Measurements from ENCODE around the gene CTNNA1.
"Not testable (repeated sequence)": the region's sequence is repeated elsewhere in the genome, so short reads cannot be mapped to it uniquely, and the experiment has no call there.

CTNNA1 gene

DNA sequence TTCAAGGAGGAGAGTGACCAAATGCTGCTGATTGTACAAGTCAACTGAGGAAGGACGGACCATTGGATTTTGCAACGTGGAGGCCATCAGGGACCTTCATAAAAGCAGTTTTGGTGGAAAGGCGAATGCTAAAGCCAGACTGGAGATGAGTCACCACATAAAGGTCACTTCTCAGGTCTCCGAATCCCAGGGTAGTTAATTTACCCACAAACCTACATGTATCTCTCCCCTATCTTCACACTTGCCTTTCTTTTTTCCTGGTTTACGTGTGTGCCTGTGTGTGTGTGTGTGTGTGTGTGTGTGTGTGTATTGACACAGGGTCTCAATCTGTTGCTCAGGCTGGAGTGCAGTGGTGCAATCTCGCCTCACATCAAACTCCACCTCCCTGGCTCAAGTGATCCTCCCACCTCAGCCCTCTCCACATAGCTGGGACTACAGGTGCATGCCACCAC, 4.6 kb upstream of the CTNNA1 start:
- Histone ChIP-seq H3K79me2 (ENCODE audit: control insufficient read depth, low read length) (peaks cover 1% of the 10 kb centered on the region), H3K4me2 (ENCODE audit: low read length) (no peak overlapping the region), H3K4me1 (ENCODE audit: control insufficient read depth, low read length) (peaks cover 7% of the 10 kb centered on the region), H4K20me1 (ENCODE audit: control insufficient read depth, insufficient read depth, low read depth, low read length) (no peaks in the 10 kb centered on the region), H3F3A (ENCODE audit: control insufficient read depth, insufficient read depth) (peaks cover 2% of the 10 kb centered on the region; the same call in 1 of the 2 replicates), H3K4me3 (ENCODE audit: low read length) (no peak overlapping the region), H3K36me3 (ENCODE audit: control insufficient read depth, low read length) (no peaks in the 10 kb centered on the region), H3K27ac (ENCODE audit: low read depth, low read length) (no peak overlapping the region), H3K9me2 (replicated peaks; ENCODE audit: control insufficient read depth, low read length) (no peaks in the 10 kb centered on the region), H3K9me3 (ENCODE audit: control insufficient read depth, insufficient read depth, low read length) (no peaks in the 10 kb centered on the region), H3K27me3 (ENCODE audit: control insufficient read depth, low read length) (peaks cover 25% of the 10 kb centered on the region)
- TF ChIP-seq, protein P1, sequence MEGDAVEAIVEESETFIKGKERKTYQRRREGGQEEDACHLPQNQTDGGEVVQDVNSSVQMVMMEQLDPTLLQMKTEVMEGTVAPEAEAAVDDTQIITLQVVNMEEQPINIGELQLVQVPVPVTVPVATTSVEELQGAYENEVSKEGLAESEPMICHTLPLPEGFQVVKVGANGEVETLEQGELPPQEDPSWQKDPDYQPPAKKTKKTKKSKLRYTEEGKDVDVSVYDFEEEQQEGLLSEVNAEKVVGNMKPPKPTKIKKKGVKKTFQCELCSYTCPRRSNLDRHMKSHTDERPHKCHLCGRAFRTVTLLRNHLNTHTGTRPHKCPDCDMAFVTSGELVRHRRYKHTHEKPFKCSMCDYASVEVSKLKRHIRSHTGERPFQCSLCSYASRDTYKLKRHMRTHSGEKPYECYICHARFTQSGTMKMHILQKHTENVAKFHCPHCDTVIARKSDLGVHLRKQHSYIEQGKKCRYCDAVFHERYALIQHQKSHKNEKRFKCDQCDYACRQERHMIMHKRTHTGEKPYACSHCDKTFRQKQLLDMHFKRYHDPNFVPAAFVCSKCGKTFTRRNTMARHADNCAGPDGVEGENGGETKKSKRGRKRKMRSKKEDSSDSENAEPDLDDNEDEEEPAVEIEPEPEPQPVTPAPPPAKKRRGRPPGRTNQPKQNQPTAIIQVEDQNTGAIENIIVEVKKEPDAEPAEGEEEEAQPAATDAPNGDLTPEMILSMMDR (IDR thresholded peaks at IDR 0.05; ENCODE audit: low read depth, low read length, poor library complexity, severe bottlenecking) = no peak
- TF ChIP-seq EZH2phosphoT487 (IDR thresholded peaks at IDR 0.05; ENCODE audit: borderline replicate concordance, low read length) = no peak

GRCh38 chr5:138751344-138751743, 1.9 kb upstream of the CTNNA1 start:
- Histone ChIP-seq H3K27me3 (ENCODE audit: control insufficient read depth, low read length) (peaks cover 25% of the 10 kb centered on the region), H3K4me1 (ENCODE audit: control insufficient read depth, low read length) (peaks cover 16% of the 10 kb centered on the region), H3K79me2 (ENCODE audit: control insufficient read depth, low read length) (peaks cover 23% of the 10 kb centered on the region)
- not testable (repeated sequence) for H3K9me2 ChIP-seq (replicated peaks; ENCODE audit: control insufficient read depth, low read length); H3K27ac ChIP-seq (ENCODE audit: low read depth, low read length); H3K4me2 ChIP-seq (ENCODE audit: low read length); H3K4me3 ChIP-seq (ENCODE audit: low read length); H3F3A ChIP-seq (ENCODE audit: control insufficient read depth, insufficient read depth); H3K9me3 ChIP-seq (ENCODE audit: control insufficient read depth, insufficient read depth, low read length); H3K36me3 ChIP-seq (ENCODE audit: control insufficient read depth, low read length); H4K20me1 ChIP-seq (ENCODE audit: control insufficient read depth, insufficient read depth, low read depth, low read length)

- Histone ChIP-seq H3K27me3 (ENCODE audit: control insufficient read depth, low read length) (peaks cover 25% of the 10 kb centered on the region), H3K36me3 (ENCODE audit: control insufficient read depth, low read length) (no peaks in the 10 kb centered on the region), H3K27ac (ENCODE audit: low read depth, low read length) (no peak overlapping the region), H4K20me1 (ENCODE audit: control insufficient read depth, insufficient read depth, low read depth, low read length) (0 out of 2 replicates have a peak, but pooled peaks cover 8% of the 10 kb centered on the region), H3K9me2 (replicated peaks; ENCODE audit: control insufficient read depth, low read length) (no peaks in the 10 kb centered on the region), H3K79me2 (ENCODE audit: control insufficient read depth, low read length) (peaks cover 30% of the 10 kb centered on the region), H3K9me3 (ENCODE audit: control insufficient read depth, insufficient read depth, low read length) (no peaks in the 10 kb centered on the region), H3F3A (ENCODE audit: control insufficient read depth, insufficient read depth) (peaks cover 2% of the 10 kb centered on the region; the same call in 1 of the 2 replicates), H3K4me1 (ENCODE audit: control insufficient read depth, low read length) (peaks cover 16% of the 10 kb centered on the region), H3K4me3 (ENCODE audit: low read length) (peak overlapping the region; percentile 93), H3K4me2 (ENCODE audit: low read length) (peak overlapping the region; percentile 98)
- no peak for TF ChIP-seq EZH2phosphoT487 (IDR thresholded peaks at IDR 0.05; ENCODE audit: borderline replicate concordance, low read length)
- TF ChIP-seq, protein P1 (IDR thresholded peaks at IDR 0.05; ENCODE audit: low read depth, low read length, poor library complexity, severe bottlenecking) = peak; percentile 30
Observed at GRCh38 chr5:138752341-138752950, 779 bp upstream of the CTNNA1 start.
